ENCODE data around the gene MAPK1IP1L.

MAPK1IP1L gene

DNA sequence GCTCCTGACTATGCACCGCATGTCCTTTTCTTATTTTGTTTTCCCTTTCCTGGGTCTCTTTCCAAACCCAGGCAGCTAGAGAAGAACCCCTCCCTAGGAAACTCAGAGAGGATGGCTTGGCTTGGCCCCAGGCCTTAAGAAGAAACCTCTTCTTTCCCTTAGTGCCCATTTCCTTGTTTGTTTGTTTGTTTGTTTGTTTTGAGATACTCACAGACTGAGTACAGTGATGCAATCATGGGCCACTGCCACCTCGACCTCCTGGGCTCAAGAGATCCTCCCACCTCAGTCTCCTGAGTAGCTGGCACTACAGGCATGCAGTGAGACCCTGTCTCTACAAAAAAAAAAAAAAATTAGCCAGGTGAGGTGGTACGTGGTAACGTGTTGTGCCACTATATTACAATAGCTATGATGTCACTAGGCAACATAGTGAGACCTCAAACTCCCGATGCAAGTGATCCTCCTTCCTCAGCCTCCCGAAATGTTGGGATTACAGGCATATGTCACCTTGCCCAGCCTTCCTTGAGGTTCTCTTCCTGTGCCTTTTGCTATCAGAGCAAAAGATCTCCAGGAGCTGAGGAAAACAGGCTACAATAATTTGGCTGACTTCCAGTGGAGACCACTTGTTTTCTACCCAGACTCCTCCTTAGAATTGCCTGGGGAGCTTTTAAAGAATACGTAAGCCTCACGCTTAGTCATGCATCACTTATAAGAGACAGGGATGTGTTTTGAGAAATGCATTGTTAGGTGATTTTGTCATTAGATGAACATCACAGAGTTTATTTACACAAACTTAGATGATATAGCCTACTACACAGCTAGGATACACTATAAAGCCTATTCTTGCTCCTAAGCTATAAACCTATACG lies 43.1 kb downstream of the MAPK1IP1L start:
- H3K4me3 ChIP-seq (replicated peaks; ENCODE audit: low read depth, low read length): no peak overlapping the region
- DNase-seq (ENCODE audit: low read depth): no peak
- TF ChIP-seq, protein P1, sequence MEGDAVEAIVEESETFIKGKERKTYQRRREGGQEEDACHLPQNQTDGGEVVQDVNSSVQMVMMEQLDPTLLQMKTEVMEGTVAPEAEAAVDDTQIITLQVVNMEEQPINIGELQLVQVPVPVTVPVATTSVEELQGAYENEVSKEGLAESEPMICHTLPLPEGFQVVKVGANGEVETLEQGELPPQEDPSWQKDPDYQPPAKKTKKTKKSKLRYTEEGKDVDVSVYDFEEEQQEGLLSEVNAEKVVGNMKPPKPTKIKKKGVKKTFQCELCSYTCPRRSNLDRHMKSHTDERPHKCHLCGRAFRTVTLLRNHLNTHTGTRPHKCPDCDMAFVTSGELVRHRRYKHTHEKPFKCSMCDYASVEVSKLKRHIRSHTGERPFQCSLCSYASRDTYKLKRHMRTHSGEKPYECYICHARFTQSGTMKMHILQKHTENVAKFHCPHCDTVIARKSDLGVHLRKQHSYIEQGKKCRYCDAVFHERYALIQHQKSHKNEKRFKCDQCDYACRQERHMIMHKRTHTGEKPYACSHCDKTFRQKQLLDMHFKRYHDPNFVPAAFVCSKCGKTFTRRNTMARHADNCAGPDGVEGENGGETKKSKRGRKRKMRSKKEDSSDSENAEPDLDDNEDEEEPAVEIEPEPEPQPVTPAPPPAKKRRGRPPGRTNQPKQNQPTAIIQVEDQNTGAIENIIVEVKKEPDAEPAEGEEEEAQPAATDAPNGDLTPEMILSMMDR (IDR thresholded peaks at IDR 0.05; ENCODE audit: low read length, missing control alignments): no peak

DNA sequence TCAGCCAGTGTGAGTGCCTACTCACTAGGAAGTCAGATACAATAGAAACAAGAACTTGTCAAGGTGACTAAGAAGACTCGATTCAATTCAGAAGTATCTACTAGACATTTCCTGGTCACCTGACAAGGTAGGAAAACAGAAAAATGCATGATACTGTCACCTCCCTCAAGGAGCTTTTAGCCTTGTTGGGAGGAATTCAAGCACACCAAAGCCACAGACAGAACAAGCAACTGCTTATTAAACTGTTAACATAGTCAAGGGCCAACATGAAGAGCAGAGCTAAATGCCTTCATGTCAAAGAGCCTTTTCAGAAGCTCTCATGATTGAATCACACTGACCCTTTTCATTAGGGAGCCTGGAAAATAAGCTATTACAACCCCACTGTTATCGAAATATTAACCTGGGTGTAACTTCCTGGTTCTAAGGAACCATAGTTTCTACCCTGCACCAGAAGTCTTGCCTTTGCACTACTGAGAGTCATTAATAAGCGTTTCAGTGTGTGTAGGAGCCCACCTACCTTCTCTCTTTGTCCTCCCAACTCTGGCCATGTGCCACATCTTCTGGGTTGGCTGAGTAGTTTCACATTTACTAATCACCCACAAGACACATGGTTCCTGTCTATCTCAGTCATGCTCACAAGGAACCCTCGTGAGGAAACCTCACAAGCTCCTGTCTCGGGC lies 46.6 kb downstream of the MAPK1IP1L start:
- no peak for DNase-seq (ENCODE audit: low read depth)
- TF ChIP-seq, protein P1 (IDR thresholded peaks at IDR 0.05; ENCODE audit: low read length, missing control alignments): no peak
- no peak overlapping the region for H3K4me3 ChIP-seq (replicated peaks; ENCODE audit: low read depth, low read length)

DNA sequence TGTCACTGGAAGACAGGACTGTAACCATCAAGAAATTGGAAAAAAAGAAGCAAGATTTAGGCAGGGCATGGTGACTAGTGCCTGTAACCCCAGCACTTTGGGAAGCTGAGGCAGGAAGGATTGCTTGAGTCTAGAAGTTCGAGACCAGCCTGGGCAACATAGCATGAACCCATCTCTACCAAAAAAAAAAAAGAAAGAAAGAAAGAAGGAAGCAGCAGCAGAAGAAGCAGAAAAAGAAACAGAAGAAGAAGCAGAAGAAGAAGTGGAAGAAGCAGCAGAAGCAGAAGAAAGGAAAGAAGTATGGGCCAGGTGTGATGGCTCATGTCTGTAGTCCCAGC lies 47.1 kb downstream of the MAPK1IP1L start:
- no peak for DNase-seq (ENCODE audit: low read depth)
- TF ChIP-seq, protein P1 (IDR thresholded peaks at IDR 0.05; ENCODE audit: low read length, missing control alignments): no peak
- H3K4me3 ChIP-seq (replicated peaks; ENCODE audit: low read depth, low read length): no peak overlapping the region

DNA sequence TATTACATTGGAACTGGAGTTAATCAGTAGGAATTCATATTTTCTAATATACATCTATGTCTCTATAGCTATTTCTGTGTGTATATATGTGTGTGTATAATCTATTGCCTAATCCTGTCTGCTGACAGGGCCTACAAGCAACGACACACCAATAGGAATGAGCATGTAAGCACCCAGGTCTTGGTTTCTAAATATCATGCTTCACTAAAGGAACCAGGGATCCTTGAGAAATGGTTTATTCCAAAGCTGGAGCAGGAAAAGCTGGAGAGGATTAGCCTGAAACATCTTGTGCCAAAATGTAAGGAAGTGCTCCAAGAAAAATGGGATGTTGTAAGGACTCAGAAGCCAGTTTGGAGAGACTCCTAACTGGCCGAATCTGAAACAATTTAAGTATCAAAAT lies 48.3 kb downstream of the MAPK1IP1L start:
- H3K4me3 ChIP-seq (replicated peaks; ENCODE audit: low read depth, low read length): no peak overlapping the region
- DNase-seq (ENCODE audit: low read depth): peak; percentile 72
- TF ChIP-seq, protein P1 (IDR thresholded peaks at IDR 0.05; ENCODE audit: low read length, missing control alignments): no peak

DNA sequence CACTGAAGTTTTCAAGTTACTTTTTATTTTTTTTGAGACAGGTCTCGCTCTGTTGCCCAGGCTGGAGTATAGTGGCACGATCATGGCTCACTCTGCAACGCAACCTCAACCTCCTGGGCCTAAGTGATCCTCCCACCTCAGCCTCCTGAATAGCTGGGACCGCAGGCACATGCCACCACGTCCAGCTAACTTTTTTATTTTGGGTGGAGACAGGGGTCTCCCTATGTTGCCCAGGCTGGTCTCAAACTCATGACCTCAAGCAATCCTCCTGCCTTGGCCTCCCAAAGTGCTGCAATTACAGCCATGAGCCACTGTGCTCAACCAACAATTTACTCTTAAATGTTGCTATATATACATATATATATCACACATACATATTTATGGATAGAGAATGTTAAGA lies 50.3 kb downstream of the MAPK1IP1L start:
- TF ChIP-seq, protein P1 (IDR thresholded peaks at IDR 0.05; ENCODE audit: low read length, missing control alignments): no peak
- H3K4me3 ChIP-seq (replicated peaks; ENCODE audit: low read depth, low read length): no peak overlapping the region
- DNase-seq (ENCODE audit: low read depth): no peak

DNA sequence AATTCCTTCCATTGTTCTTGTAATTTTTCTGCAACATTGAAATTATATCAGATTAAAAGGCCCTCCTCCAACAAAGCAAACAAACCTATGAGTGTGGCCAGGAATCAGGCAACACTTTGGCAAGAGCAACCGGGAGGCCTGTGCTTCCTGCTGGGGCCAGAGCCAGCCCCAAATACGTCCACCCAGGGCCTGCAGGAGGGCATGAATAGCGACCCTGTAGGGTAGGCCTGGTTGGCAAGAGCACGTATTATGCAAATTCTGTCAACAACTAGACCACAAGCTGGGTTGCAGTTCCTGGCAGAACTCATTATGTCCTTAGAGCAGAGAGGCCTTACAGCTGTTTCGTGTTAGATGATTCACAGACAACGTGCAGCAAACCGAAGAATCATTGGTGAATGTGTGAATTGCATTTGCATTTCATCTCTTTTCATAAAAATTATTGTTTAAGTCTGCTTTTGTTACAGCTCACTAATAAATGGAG lies 50.7 kb downstream of the MAPK1IP1L start:
- H3K4me3 ChIP-seq (replicated peaks; ENCODE audit: low read depth, low read length): no peak overlapping the region
- DNase-seq (ENCODE audit: low read depth): peak; percentile 100

More for the DNA sequence above, 50.7 kb downstream of the MAPK1IP1L start:
- TF ChIP-seq, protein P1 (IDR thresholded peaks at IDR 0.05; ENCODE audit: low read length, missing control alignments): no peak
